GM19463 (cell line): ENCODE results near the gene MAF.

Experiments used
- ATAC-seq: cut with Tn5 transposase; IDR thresholded peaks from one replicate; pipeline ENCODE4 v1.9.1; 2021; ENCODE audit warnings: mild to moderate bottlenecking, moderate library complexity; ENCODE audit not compliant: unreplicated experiment

The MAF gene

GRCh38 chr16:79550373-79550772, 50.2 kb downstream of the MAF start:
- no peak for ATAC-seq

GRCh38 chr16:79547085-79547484, 53.5 kb downstream of the MAF start:
- no peak for ATAC-seq
